Smooth muscle cell (in vitro differentiated cells): ENCODE measurements around the gene LRRC28. TPM values are rescaled to one million over a fixed set of nuclear protein-coding genes. Genes with fewer than 3 reads are reported as not detected.

Source experiments
- DNase-seq: peaks from one replicate; lab custom pipeline; 2025; ENCODE audit not compliant: unreplicated experiment; lab: John Stamatoyannopoulos, UW
- H2AFZ ChIP-seq: fragments of 200-600 bp; sonication (generic); 2 replicates; pipeline ENCODE4 v1.6.0; 2016; ENCODE audit warnings: antibody characterized with exemption, low read depth, mild to moderate bottlenecking
- H3F3A ChIP-seq: fragments of 200-600 bp; sonication (generic); 2 replicates; pipeline ENCODE4 v1.6.0; 2017; ENCODE audit warnings: antibody characterized with exemption, low read depth
- H3K27ac ChIP-seq: fragments of 200-600 bp; sonication (generic); 2 replicates; pipeline ENCODE4 v1.5.1; 2016; ENCODE audit warnings: low read depth, mild to moderate bottlenecking
- H3K27me3 ChIP-seq: fragments of 200-600 bp; sonication (generic); 2 replicates; pipeline ENCODE4 v1.6.1; 2016; ENCODE audit warnings: low read depth, mild to moderate bottlenecking
- H3K36me3 ChIP-seq: fragments of 200-600 bp; sonication (generic); 2 replicates; pipeline ENCODE4 v1.5.1; 2016; ENCODE audit warnings: low read depth
- H3K4me1 ChIP-seq: fragments of 200-600 bp; sonication (generic); 2 replicates; pipeline ENCODE4 v1.5.1; 2016; ENCODE audit warnings: low read depth
- H3K4me2 ChIP-seq: fragments of 200-600 bp; sonication (generic); 2 replicates; pipeline ENCODE4 v1.6.0; 2016; ENCODE audit warnings: mild to moderate bottlenecking
- H3K4me3 ChIP-seq: fragments of 200-600 bp; sonication (generic); 2 replicates; pipeline ENCODE4 v1.5.1; 2016; ENCODE audit warnings: mild to moderate bottlenecking
- H3K79me2 ChIP-seq: fragments of 200-600 bp; sonication (generic); 2 replicates; pipeline ENCODE4 v1.6.0; 2016; ENCODE audit warnings: low read depth, mild to moderate bottlenecking
- H3K9ac ChIP-seq: fragments of 200-600 bp; sonication (generic); 2 replicates; pipeline ENCODE4 v1.6.0; 2016; ENCODE audit warnings: low read depth
- H3K9me3 ChIP-seq: fragments of 200-600 bp; sonication (generic); replicated peaks from 2 replicates; pipeline ENCODE4 v1.5.1; 2016; ENCODE audit warnings: low read depth
- H4K20me1 ChIP-seq: fragments of 200-600 bp; sonication (generic); 2 replicates; pipeline ENCODE4 v1.6.0; 2016; ENCODE audit warnings: low read depth
- CTCF ChIP-seq: fragments of 200-600 bp; sonication (generic); IDR thresholded peaks from 2 replicates; pipeline ENCODE4 v1.5.1; 2017; ENCODE audit warnings: borderline replicate concordance, mild to moderate bottlenecking, antibody characterized with exemption; ENCODE audit not compliant: insufficient read depth, poor library complexity, severe bottlenecking
- WGBS: methylation state at CpG from one replicate; pipeline ENCODE4 v1.1.7; 2016; ENCODE audit warnings: low lambda C conversion rate; 5-methylcytosine and 5-hydroxymethylcytosine counted together
- polyA plus RNA-seq: library from polyadenylated mRNA; unstranded; fragments of >200 nt; fragmentation: Nextera tagmentation; extraction: Ambion mirVana; gene quantifications from 2 replicates; pipeline ENCODE4 v1.2.1, GENCODE V29; 2016
- total RNA-seq: library from RNA; depleted of rRNA; stranded (reverse); fragments of >200 nt; gene quantifications from 2 replicates; pipeline ENCODE4 v1.2.3, GENCODE V29; 2014

Gene LRRC28
- total and polyA plus RNA-seq, 2 experiments from 2014 or later, result 26.5 to 28.8 TPM

- H3K4me3 ChIP-seq, result no peak overlapping the region
- no peak for DNase-seq
- H2AFZ ChIP-seq, result no peak overlapping the region
- H3K27ac ChIP-seq, result no peak overlapping the region
- no peaks in the 10 kb centered on the region for H3K4me1 ChIP-seq
- no peaks in the 10 kb centered on the region for H3K36me3 ChIP-seq
- peaks cover 6% of the 10 kb centered on the region for H3F3A ChIP-seq
- no peaks in the 10 kb centered on the region for H3K27me3 ChIP-seq
- no peak overlapping the region for H3K4me2 ChIP-seq
- 87% methylated on average over 2 of the region's 2 CpGs for WGBS
- no peak overlapping the region for H3K9ac ChIP-seq
- TF ChIP-seq CTCF, result no peak
- no peaks in the 10 kb centered on the region for H3K79me2 ChIP-seq
- no peaks in the 10 kb centered on the region for H4K20me1 ChIP-seq
- no peaks in the 10 kb centered on the region for H3K9me3 ChIP-seq
Measured at GRCh38 chr15:99344639-99345038, 93.4 kb downstream of the LRRC28 start.

GRCh38 chr15:99345242-99345641, 94.0 kb downstream of the LRRC28 start:
- H3K9ac ChIP-seq, result no peak overlapping the region
- H3K27me3 ChIP-seq, result no peaks in the 10 kb centered on the region
- WGBS, result 93% methylated on average over 2 of the region's 2 CpGs

GRCh38 chr15:99345832-99346462, 94.7 kb downstream of the LRRC28 start:
- peaks cover 6% of the 10 kb centered on the region for H3F3A ChIP-seq
- no peak overlapping the region for H3K9ac ChIP-seq
- no peak overlapping the region for H3K27ac ChIP-seq
- H3K79me2 ChIP-seq, result no peaks in the 10 kb centered on the region
- no peak for DNase-seq
- H3K27me3 ChIP-seq, result no peaks in the 10 kb centered on the region
- no peak overlapping the region for H2AFZ ChIP-seq
- H4K20me1 ChIP-seq, result no peaks in the 10 kb centered on the region
- TF ChIP-seq CTCF, result no peak
- no peaks in the 10 kb centered on the region for H3K36me3 ChIP-seq
- WGBS, result 94% methylated on average over 3 of the region's 3 CpGs
- H3K4me2 ChIP-seq, result no peak overlapping the region
- H3K4me1 ChIP-seq, result no peaks in the 10 kb centered on the region
- H3K9me3 ChIP-seq, result no peaks in the 10 kb centered on the region
- H3K4me3 ChIP-seq, result no peak overlapping the region

More at GRCh38 chr15:99345242-99345641, 94.0 kb downstream of the LRRC28 start:
- no peak for DNase-seq
- no peaks in the 10 kb centered on the region for H3K4me1 ChIP-seq
- H3K4me3 ChIP-seq, result no peak overlapping the region
- no peak overlapping the region for H3K4me2 ChIP-seq
- TF ChIP-seq CTCF, result no peak
- H3K36me3 ChIP-seq, result no peaks in the 10 kb centered on the region
- H3F3A ChIP-seq, result peaks cover 6% of the 10 kb centered on the region
- no peaks in the 10 kb centered on the region for H3K9me3 ChIP-seq
- H4K20me1 ChIP-seq, result no peaks in the 10 kb centered on the region
- H2AFZ ChIP-seq, result no peak overlapping the region
- H3K27ac ChIP-seq, result no peak overlapping the region
- no peaks in the 10 kb centered on the region for H3K79me2 ChIP-seq

GRCh38 chr15:99347574-99347973, 96.3 kb downstream of the LRRC28 start:
- WGBS, result 77% methylated on average over 1 of the region's 1 CpG
- Histone ChIP-seq H3K27ac (no peak overlapping the region), H2AFZ (no peak overlapping the region), H3K4me3 (no peak overlapping the region), H4K20me1 (no peaks in the 10 kb centered on the region), H3K36me3 (no peaks in the 10 kb centered on the region), H3K9ac (no peak overlapping the region), H3K79me2 (no peaks in the 10 kb centered on the region), H3F3A (no peaks in the 10 kb centered on the region), H3K4me1 (no peaks in the 10 kb centered on the region), H3K4me2 (no peak overlapping the region), H3K27me3 (no peaks in the 10 kb centered on the region), H3K9me3 (no peaks in the 10 kb centered on the region)
- DNase-seq, result no peak
- TF ChIP-seq CTCF, result no peak
